HG03064 (cell line): Measurements from ENCODE around the gene ZNF552.
"Not testable (repeated sequence)": the region's sequence is repeated elsewhere in the genome, so short reads cannot be mapped to it uniquely, and the experiment has no call there.

Experiments used
- ATAC-seq: cut with Tn5 transposase; IDR thresholded peaks from one replicate; pipeline ENCODE4 v1.9.1; 2021; ENCODE audit warnings: low read depth; ENCODE audit not compliant: unreplicated experiment

ZNF552 gene

GRCh38 chr19:57819475-57820148 lies 4.9 kb upstream of the ZNF552 start:
- ATAC-seq = peak; percentile 80

- no peak for ATAC-seq
These were observed 3.7 kb upstream of the ZNF552 start for GRCh38 chr19:57818378-57818777.

- ATAC-seq = no peak
These were observed 3.3 kb upstream of the ZNF552 start for GRCh38 chr19:57817976-57818375.

- ATAC-seq = no peak
These were observed 1.9 kb upstream of the ZNF552 start for GRCh38 chr19:57816652-57817051.

GRCh38 chr19:57815247-57816075 lies 748 bp upstream of the ZNF552 start:
- ATAC-seq = no peak

- no peak for ATAC-seq
These were observed 701 bp downstream of the ZNF552 start for GRCh38 chr19:57813919-57814504.

GRCh38 chr19:57812975-57813820 lies 1.5 kb downstream of the ZNF552 start:
- ATAC-seq = not testable (repeated sequence)

- ATAC-seq = no peak
These were observed 2.5 kb downstream of the ZNF552 start for GRCh38 chr19:57812226-57812625.

GRCh38 chr19:57810410-57811295 lies 4.1 kb downstream of the ZNF552 start:
- not testable (repeated sequence) for ATAC-seq

GRCh38 chr19:57807541-57807940 lies 7.2 kb downstream of the ZNF552 start:
- no peak for ATAC-seq

GRCh38 chr19:57803594-57804325 lies 11.0 kb downstream of the ZNF552 start:
- no peak for ATAC-seq

GRCh38 chr19:57803265-57803593 lies 11.5 kb downstream of the ZNF552 start:
- no peak for ATAC-seq

GRCh38 chr19:57802269-57802668 lies 12.4 kb downstream of the ZNF552 start:
- ATAC-seq = no peak

- ATAC-seq = no peak
These were observed 14.0 kb downstream of the ZNF552 start for GRCh38 chr19:57800696-57801095.

GRCh38 chr19:57796580-57796979 lies 18.1 kb downstream of the ZNF552 start:
- ATAC-seq = not testable (repeated sequence)

GRCh38 chr19:57789288-57789687 lies 25.4 kb downstream of the ZNF552 start:
- ATAC-seq = no peak

- ATAC-seq = no peak
These were observed 26.5 kb downstream of the ZNF552 start for GRCh38 chr19:57788114-57788692.

GRCh38 chr19:57786906-57787305 lies 27.8 kb downstream of the ZNF552 start:
- ATAC-seq = no peak

GRCh38 chr19:57786286-57786685 lies 28.4 kb downstream of the ZNF552 start:
- ATAC-seq = no peak
